HG03135 (cell line): ENCODE measurements around the gene PITPNM1.
"Not testable (repeated sequence)": the region's sequence is repeated elsewhere in the genome, so short reads cannot be mapped to it uniquely, and the experiment has no call there.

ENCODE experiments used
- ATAC-seq: cut with Tn5 transposase; IDR thresholded peaks from one replicate; pipeline ENCODE4 v1.9.1; 2021; ENCODE audit warnings: mild to moderate bottlenecking, moderate library complexity; ENCODE audit not compliant: unreplicated experiment

The PITPNM1 gene

DNA sequence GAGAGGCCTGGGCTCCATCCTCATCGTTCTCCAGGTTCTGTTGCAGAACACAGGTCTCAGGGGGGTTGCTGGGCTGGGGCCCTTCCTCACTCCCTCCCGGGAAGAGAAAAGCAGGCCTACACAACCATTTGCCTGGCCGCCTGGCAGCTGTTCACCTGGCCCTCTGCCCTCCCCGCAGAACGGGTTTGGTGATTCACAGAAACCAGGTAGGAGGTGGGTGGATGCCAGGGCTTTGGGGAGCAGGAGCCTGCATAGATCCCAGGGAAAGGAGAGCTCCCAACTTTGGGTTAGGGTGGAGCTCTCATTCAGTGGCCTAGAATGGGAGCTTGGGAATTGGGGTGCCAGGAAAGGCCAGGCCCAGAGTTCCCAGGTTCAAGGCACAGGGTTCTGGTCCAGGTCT, 37.1 kb downstream of the PITPNM1 start:
- ATAC-seq: no peak

DNA sequence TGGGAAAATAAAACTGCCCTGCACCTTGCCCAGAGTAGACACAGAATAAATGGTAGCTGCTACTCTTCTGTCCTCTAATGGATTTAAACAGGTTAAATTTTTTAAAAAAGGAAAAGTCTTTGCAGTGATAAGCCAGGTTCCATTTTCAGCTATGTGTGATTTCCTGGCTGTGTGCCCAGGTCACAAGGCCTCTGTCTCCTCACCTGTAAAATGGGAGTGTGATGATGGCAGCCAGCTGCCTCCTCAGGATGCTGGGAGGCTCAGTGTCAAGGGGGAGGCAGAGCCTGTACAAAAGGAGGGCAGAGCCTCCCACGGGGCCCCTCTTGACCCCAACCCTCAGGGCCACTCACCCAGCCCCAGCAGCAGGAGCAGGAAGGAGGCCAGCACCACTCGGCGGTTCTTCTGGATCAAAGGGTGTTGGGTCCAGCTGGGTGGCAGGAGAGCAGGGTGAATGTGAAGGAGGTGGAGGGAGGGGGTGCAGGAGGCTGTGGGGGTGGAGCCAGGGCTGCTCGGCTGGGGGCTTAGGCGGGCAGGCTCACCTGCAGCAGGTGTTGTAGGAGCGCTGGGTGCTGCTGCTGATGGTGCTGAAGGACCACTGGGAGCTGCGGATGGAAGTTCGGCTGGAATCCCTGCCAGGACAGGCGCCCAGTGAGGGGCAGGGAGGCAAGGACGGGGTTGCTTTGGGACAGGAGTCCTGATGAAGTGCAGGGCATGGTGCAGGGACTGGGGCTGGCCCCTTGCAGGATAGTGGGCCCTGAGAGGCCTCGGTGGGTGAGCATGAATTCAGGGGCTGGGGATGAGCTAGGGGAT, 38.0 kb downstream of the PITPNM1 start:
- no peak for ATAC-seq

DNA sequence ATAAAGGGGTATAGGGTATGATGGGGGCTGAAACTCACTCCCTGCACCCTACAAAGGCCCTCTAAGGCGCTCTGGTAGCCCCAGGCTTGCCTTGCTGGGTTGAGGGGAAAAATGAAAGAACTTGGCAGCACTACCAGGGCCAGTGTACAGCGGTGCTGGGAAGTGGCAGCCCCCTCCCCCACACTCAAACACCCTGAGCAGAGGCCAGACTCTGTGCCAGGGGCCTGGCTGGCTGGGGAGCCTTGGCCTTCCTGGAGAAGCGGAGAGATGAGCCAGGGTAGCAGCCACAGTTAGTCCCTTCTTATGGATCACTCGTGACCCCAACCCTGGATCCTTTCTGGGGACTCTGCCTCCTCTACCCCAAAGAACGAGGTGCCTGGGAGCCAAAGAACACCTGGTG, 38.8 kb downstream of the PITPNM1 start:
- ATAC-seq: no peak

DNA sequence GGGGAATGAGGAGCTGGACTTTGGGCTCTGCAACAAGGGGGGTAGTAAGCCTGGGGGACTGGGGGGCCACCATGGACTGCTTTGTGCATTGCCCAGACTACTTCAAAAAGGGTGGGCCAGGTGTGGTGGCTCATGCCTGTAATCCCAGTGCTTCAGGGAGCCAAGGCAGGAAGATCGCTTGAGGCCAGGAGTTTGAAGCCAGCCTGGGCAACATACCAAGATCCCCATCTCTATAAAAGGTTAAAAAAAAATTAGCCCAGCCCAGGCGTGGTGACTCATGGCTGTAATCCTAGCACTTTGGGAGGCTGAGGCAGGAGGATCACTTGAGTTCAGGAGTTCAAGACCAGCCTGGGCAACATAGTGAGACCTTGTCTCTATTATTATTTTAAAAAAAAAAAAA, 39.6 kb downstream of the PITPNM1 start:
- ATAC-seq: not testable (repeated sequence)

GRCh38 chr11:67465189-67465510, 40.0 kb downstream of the PITPNM1 start:
- ATAC-seq: no peak

GRCh38 chr11:67464411-67465188, 40.6 kb downstream of the PITPNM1 start:
- ATAC-seq: peak; percentile 58

DNA sequence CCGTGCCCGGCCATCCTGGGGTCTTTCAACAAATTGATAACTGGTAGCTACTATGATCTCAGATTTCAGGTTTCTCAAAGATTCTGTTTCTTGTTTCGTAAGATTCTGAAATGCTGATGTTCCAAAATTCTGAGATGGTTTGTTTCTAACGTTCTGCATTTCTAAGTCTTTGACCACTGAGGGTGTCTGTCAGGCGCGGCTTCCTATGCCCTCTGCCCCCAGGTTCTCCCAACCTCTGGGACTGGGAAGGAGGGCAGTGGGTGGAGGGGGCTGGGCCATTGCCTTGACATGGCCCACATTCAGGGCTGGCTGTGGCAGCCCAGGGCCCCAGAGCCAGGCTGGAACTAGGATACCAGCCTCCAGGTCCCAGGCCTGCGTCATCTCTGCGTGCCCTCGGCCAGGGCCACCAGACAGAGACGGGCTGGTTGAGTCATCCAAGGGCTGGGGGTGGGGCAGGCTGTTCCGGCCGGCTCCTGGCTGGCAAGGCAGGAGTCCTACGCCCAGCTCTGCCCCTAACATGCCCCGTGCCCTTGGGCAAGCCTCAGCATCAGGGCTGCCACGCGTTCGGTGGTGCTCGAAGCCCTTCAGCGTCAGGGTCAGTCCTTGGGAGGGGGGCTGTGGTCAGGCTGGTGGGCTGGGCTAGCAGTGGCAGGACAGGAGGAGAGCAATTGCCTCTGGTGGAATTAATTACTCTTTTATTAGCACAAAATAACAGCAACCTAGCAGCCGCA, 41.3 kb downstream of the PITPNM1 start:
- ATAC-seq: no peak

DNA sequence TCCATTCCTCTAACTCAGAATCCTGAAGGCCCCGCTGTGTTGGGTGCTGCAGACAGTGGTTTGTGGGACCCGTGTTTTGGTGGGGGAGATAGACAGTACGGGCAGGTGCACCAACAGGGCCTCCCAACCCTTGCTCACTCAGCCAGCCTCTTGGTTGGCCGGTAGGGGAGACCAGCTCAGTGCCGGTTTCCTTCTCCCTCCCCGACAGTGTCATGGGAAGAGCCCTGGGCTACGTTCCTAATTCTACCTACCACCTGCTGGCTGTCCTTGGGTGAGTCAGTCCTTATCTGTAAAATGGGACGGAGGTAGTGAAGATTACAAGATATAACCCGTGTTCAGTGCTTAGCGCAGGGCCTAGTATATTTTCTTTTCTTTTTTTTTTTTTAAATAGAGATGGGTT, 42.0 kb downstream of the PITPNM1 start:
- ATAC-seq: no peak

- ATAC-seq: no peak
These were observed 46.9 kb downstream of the PITPNM1 start for GRCh38 chr11:67458266-67458665.

- ATAC-seq: no peak
These were observed 47.7 kb downstream of the PITPNM1 start for GRCh38 chr11:67457453-67457852.

DNA sequence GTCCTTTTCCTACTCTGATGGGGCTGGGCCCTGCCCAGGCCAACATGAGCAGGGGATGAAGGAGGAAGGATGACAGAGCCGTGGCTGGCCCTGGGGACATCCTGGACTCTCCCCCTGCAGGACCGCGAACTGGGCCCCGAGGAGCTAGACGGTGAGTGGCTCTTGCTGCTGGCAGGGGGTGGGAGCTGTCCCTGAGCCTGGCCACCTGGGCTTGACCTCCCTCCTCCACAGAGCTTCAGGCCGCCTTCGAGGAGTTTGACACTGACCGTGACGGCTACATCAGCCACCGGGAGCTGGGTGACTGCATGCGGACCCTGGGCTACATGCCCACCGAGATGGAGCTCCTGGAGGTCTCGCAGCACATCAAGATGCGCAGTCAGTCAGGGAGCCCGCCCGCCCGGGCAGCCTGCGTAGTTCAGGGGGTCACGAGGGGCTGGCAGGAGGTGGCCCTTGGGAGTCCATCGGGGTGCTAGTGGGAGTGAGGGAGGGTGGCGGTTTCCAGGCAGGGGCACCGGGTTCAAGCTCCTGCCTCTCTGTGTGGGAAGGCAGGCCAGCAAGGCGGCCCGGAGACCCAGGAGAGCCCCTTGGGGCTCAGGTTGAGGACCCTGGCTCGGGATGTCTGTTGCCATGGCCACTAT, 49.0 kb downstream of the PITPNM1 start:
- no peak for ATAC-seq

DNA sequence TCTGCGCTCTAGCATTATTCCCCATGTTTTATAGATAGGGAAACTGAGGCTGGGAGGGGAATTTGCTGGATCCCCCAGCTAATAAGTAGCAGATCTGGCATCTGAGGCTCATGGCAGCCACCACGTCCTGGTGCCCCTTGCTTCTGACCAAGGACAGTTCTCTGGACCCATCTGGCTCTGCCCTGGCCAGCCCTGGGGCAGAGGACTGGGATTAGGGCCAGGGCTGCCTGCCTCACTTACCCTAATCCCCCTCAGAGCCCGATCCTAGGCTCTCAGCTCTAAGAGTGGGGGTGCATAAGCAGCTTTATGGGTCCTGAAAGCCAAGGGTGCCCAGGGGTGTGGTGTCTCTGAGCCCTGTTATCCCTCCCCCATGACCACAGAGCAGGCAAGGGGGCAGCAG, 50.1 kb downstream of the PITPNM1 start, which contains the start of gene CABP4:
TSS of gene CABP4 (plus strand) at position 301 of the 400 bp plus-strand sequence. CDS start at position 371, 70 bp downstream.
- ATAC-seq: no peak

GRCh38 chr11:67453816-67454732, 51.1 kb downstream of the PITPNM1 start:
- ATAC-seq: no peak

- ATAC-seq: no peak
These were observed 52.8 kb downstream of the PITPNM1 start, which contains the start of gene GPR152 for GRCh38 chr11:67452141-67452952. GPR152 (minus strand) TSS chr11:67452729; CDS start chr11:67452724, 5 bp downstream.

DNA sequence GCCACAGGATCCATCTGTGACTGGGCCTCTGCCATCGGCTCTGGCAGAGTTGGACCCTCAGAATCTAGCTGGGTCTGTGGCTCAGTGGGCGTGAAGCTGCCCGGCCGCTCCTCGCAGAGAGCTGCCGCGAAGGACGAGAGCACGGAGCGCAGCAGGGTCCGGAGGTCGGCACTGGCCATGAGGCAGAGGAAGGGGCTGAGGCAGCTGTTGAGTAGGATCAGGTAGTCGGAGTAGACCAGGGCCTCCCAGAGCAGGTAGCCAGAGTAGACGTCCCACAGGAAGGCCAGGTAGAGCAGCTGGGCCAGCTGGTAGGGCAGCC, 53.5 kb downstream of the PITPNM1 start:
- ATAC-seq: no peak

GRCh38 chr11:67450796-67451657, 54.1 kb downstream of the PITPNM1 start:
- no peak for ATAC-seq

DNA sequence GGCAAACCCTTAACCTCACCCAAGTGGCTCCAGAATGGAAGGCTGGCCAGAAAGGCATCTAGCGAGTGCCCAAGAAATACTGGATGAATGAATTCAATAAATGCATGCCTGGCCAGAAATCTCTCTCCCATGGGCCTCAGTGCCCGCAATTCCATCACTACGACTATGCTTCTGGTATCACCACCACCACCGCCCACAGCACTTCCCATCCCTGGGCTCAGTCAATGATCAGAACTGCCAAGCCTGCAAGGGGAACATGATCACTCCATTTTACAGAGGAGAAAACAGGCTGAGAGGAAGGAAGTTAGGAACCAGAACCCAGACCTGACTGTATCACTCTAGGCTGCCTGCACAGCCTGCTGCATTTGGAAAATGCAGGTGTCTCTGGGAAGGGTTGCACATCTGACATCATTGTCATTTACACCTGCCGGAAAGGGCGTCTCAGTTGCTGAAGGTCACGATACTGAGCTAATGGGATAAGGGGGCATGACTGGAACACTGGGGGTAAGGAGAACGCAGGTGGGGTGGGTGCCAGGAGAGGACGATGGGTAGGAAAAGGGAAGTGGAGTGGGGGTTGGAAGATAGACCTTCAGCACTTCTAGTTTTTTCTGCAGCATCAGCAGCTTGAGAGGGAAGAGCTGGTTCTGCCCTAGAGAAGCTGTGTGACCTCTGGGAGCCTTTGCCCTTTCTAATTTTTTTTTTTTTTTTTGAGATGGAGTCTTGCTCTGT, 55.9 kb downstream of the PITPNM1 start:
- ATAC-seq: no peak

DNA sequence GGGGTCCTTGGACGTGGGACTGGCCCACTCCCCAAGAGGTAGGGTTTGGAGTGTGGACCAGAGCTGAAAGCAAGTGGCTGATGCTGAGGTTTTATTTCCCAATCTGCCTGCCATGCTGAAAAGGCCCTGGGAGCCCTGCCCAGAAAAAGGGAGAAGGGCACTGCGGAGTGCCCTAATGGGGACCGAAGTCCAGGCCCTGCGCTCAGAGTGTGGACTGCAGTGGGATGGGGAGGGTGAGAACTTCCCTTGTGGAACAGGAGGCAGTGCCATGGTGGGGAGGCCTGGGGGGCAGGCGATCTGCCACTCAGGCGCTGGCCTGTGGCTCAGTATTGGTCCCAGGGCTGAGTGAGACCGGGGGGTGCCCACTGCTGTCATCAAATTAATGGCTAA, 56.9 kb downstream of the PITPNM1 start:
- ATAC-seq: no peak
